ENCODE data around the gene PACRG. TPM values are rescaled to one million over a fixed set of nuclear protein-coding genes. Genes with fewer than 3 reads are reported as not detected.

The PACRG gene
- total and polyA plus RNA-seq, 2 of the 4 experiments (the other 2 are of a cell fraction), result not detected

DNA sequence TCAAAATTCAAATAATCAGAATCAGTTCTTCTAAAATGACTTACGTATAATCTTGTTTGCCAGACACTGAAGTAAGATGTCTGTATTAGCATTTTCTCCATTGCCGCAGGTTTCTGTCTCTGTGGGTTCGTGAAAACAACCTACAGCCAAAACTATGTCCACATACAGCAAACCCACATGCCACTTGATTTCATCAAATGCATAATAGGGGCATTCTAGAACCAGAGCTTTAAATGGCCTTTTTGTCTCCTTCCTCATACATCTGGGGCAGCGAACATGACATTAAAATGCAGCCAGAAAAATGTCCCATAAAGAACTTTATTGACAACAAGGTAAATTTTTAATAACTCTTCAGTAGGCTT is 596.5 kb downstream of the PACRG start:
- H3K4me2 ChIP-seq (ENCODE audit: low read depth, low read length), result no peak overlapping the region

More for the DNA sequence above, 596.5 kb downstream of the PACRG start:
- Histone ChIP-seq H2AK5ac (ENCODE audit: low read depth, low read length) (no peak overlapping the region), H3K4ac (ENCODE audit: low read depth, low read length) (no peak overlapping the region), H3K9me3 (ENCODE audit: control insufficient read depth, insufficient read depth, low read length) (peaks cover 6% of the 10 kb centered on the region; the same call in 1 of the 2 replicates), H3K4me3 (ENCODE audit: insufficient read depth, low read depth, low read length) (no peak overlapping the region), H3K18ac (ENCODE audit: low read depth, low read length) (no peak overlapping the region), H2AK9ac (replicated peaks; ENCODE audit: low read depth, low read length, poor library complexity) (no peak overlapping the region), H4K8ac (ENCODE audit: low read depth in 2 of 2, low read length in 2 of 2) (no peak overlapping the region), H2BK15ac (ENCODE audit: low read depth, low read length) (no peak overlapping the region), H3K27me3 (ENCODE audit: control insufficient read depth, insufficient read depth, low read length) (no peaks in the 10 kb centered on the region), H2BK120ac (ENCODE audit: low read depth, low read length) (no peak overlapping the region), H3K4me1 (ENCODE audit: control insufficient read depth, insufficient read depth, low read length) (no peaks in the 10 kb centered on the region), H3K9me1 (ENCODE audit: insufficient read depth, low read length) (no peaks in the 10 kb centered on the region), H3K9ac (ENCODE audit: low read depth, low read length) (no peak overlapping the region), H3K23ac (ENCODE audit: low read depth, low read length) (no peak overlapping the region), H4K91ac (ENCODE audit: insufficient read depth, low read depth, low read length) (no peak overlapping the region), H4K20me1 (ENCODE audit: insufficient read depth, low read length) (no peaks in the 10 kb centered on the region), H3K79me1 (ENCODE audit: low read depth in 1 of 2, low read length in 2 of 2) (no peaks in the 10 kb centered on the region), H2BK20ac (ENCODE audit: low read depth, low read length) (no peak overlapping the region), H3K56ac (ENCODE audit: extremely low read depth, insufficient read depth, low read length) (no peak overlapping the region), H3K14ac (replicated peaks; ENCODE audit: low read depth, low read length) (no peak overlapping the region), H2AFZ (replicated peaks; ENCODE audit: low read length, poor library complexity) (no peak overlapping the region), H2BK5ac (ENCODE audit: low read depth, low read length, poor library complexity, severe bottlenecking) (no peak overlapping the region), H3K36me3 (ENCODE audit: control insufficient read depth, insufficient read depth, low read length) (no peaks in the 10 kb centered on the region), H4K5ac (ENCODE audit: low read depth, low read length) (no peak overlapping the region), H3K27ac (ENCODE audit: insufficient read depth, low read length) (no peak overlapping the region)
- ChIA-PET POLR2A (ENCODE audit: unreplicated experiment) (no interaction called here), CTCF (no interaction called here)
- in situ Hi-C loops (cut with MboI; ENCODE audit: low sequenced_read_pairs) (no loop called here), dilution Hi-C loops (cut with HindIII; ENCODE audit: low sequenced_read_pairs, unreplicated experiment) (no loop called here), intact Hi-C loops (cut with micrococcal nuclease) (no loop called here)
- no peak for DNase-seq
- no peak for ATAC-seq (ENCODE audit: low read depth)
- TF ChIP-seq RCOR1 (IDR thresholded peaks at IDR 0.05; ENCODE audit: insufficient replicate concordance, low read length), result no peak
- no peak for TF ChIP-seq MXI1 (IDR thresholded peaks at IDR 0.05; ENCODE audit: borderline replicate concordance, low read depth, low read length)
- TF ChIP-seq, protein P1, sequence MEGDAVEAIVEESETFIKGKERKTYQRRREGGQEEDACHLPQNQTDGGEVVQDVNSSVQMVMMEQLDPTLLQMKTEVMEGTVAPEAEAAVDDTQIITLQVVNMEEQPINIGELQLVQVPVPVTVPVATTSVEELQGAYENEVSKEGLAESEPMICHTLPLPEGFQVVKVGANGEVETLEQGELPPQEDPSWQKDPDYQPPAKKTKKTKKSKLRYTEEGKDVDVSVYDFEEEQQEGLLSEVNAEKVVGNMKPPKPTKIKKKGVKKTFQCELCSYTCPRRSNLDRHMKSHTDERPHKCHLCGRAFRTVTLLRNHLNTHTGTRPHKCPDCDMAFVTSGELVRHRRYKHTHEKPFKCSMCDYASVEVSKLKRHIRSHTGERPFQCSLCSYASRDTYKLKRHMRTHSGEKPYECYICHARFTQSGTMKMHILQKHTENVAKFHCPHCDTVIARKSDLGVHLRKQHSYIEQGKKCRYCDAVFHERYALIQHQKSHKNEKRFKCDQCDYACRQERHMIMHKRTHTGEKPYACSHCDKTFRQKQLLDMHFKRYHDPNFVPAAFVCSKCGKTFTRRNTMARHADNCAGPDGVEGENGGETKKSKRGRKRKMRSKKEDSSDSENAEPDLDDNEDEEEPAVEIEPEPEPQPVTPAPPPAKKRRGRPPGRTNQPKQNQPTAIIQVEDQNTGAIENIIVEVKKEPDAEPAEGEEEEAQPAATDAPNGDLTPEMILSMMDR (conservative IDR thresholded peaks at IDR 0.05; ENCODE audit: low read depth, low read length), result no peak
- TF ChIP-seq CHD1 (IDR thresholded peaks at IDR 0.05; ENCODE audit: low read depth, low read length), result no peak
- TF ChIP-seq BHLHE40 (IDR thresholded peaks at IDR 0.05; ENCODE audit: low read depth, low read length), result no peak
- TF ChIP-seq MAFK (IDR thresholded peaks at IDR 0.05; ENCODE audit: low read depth, low read length), result no peak
- no TSS peak for BruUV-seq (replicated peaks)
- WGBS, 2 experiments (ENCODE audit: extremely low coverage in 2 of 2, insufficient read length in 1 of 2), result no CpG with 5 or more reads among the region's 4 CpGs
